ENCODE results near the gene CACFD1. TPM values are rescaled to one million over a fixed set of nuclear protein-coding genes. Genes with fewer than 3 reads are reported as not detected.

Gene CACFD1
- polyA plus RNA-seq, 1 donor from 2014 or later, result 75.4 TPM

DNA sequence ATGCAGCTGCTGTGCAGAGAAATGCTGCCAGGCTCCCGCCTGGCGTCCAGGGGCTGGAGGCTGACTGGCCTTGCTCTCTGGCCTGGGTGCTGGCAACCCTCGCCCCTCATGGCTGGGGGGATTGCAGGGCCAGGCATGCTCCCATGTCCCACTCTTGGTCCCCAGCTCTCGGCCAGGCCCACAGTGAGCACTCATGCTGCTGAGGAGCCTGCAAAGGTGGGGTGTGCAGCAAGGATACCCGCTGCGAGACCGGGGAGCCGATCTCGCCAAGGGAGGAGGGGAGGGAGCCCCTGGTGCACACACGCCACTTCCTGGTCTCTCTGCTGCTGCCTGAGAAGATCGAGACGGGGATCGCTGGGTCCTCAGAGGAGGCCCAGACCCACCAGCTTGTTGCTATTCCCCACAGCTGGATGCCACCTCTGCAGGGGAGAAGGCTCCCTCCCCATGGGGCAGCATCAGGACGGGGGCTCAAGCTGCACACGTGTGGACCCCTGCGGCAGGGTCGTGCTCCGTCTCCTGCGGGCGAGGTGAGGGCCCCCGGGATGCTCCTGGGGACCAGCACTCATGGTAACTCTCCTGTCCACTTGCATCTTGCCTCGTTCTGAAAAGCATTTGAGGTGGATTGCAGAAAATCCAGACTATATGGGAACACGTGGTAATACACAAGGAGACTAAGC is 14.3 kb upstream of the CACFD1 start:
- H3K9me3 ChIP-seq (ENCODE audit: low read length), result no peaks in the 10 kb centered on the region
- TF ChIP-seq, protein P1, sequence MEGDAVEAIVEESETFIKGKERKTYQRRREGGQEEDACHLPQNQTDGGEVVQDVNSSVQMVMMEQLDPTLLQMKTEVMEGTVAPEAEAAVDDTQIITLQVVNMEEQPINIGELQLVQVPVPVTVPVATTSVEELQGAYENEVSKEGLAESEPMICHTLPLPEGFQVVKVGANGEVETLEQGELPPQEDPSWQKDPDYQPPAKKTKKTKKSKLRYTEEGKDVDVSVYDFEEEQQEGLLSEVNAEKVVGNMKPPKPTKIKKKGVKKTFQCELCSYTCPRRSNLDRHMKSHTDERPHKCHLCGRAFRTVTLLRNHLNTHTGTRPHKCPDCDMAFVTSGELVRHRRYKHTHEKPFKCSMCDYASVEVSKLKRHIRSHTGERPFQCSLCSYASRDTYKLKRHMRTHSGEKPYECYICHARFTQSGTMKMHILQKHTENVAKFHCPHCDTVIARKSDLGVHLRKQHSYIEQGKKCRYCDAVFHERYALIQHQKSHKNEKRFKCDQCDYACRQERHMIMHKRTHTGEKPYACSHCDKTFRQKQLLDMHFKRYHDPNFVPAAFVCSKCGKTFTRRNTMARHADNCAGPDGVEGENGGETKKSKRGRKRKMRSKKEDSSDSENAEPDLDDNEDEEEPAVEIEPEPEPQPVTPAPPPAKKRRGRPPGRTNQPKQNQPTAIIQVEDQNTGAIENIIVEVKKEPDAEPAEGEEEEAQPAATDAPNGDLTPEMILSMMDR (IDR thresholded peaks at IDR 0.05; ENCODE audit: poor library complexity, severe bottlenecking), result no peak
- TF ChIP-seq POLR2AphosphoS5 (IDR thresholded peaks at IDR 0.05) (no peak), RAD21 (conservative IDR thresholded peaks at IDR 0.05) (no peak), MXI1 (conservative IDR thresholded peaks at IDR 0.05; ENCODE audit: poor library complexity, severe bottlenecking) (no peak), EP300 (conservative IDR thresholded peaks at IDR 0.05; ENCODE audit: poor library complexity, severe bottlenecking) (no peak), TAF1 (IDR thresholded peaks at IDR 0.05; ENCODE audit: low read depth) (no peak), SMC3 (conservative IDR thresholded peaks at IDR 0.05; ENCODE audit: poor library complexity) (no peak), EZH2 (IDR thresholded peaks at IDR 0.05; ENCODE audit: borderline replicate concordance, insufficient read depth, low read length, poor library complexity, severe bottlenecking) (no peak)
- TF ChIP-seq, protein P2, sequence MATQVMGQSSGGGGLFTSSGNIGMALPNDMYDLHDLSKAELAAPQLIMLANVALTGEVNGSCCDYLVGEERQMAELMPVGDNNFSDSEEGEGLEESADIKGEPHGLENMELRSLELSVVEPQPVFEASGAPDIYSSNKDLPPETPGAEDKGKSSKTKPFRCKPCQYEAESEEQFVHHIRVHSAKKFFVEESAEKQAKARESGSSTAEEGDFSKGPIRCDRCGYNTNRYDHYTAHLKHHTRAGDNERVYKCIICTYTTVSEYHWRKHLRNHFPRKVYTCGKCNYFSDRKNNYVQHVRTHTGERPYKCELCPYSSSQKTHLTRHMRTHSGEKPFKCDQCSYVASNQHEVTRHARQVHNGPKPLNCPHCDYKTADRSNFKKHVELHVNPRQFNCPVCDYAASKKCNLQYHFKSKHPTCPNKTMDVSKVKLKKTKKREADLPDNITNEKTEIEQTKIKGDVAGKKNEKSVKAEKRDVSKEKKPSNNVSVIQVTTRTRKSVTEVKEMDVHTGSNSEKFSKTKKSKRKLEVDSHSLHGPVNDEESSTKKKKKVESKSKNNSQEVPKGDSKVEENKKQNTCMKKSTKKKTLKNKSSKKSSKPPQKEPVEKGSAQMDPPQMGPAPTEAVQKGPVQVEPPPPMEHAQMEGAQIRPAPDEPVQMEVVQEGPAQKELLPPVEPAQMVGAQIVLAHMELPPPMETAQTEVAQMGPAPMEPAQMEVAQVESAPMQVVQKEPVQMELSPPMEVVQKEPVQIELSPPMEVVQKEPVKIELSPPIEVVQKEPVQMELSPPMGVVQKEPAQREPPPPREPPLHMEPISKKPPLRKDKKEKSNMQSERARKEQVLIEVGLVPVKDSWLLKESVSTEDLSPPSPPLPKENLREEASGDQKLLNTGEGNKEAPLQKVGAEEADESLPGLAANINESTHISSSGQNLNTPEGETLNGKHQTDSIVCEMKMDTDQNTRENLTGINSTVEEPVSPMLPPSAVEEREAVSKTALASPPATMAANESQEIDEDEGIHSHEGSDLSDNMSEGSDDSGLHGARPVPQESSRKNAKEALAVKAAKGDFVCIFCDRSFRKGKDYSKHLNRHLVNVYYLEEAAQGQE (IDR thresholded peaks at IDR 0.05; ENCODE audit: borderline replicate concordance), result no peak

DNA sequence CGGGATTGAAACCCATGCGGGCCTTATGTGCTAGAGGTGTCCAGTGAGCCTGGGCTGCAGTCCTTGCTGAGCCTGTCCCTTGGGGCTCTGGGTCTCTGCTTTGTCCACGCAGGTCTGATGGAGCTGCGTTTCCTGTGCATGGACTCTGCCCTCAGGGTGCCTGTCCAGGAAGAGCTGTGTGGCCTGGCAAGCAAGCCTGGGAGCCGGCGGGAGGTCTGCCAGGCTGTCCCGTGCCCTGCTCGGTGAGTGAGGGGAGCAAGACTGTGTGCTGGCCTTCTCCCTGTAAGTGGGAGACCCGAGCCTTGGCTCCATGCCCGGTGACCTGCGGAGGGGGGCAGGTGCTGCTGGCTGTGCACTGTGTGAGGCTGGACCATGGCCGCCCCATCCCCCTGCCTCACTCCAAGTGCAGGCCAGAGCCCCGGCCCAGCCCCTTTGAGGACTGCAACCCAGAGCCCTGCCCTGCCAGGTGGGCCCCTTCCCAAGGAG is 11.2 kb upstream of the CACFD1 start:
- no peaks in the 10 kb centered on the region for H3K36me3 ChIP-seq (ENCODE audit: insufficient read depth, low read length)
- TF ChIP-seq, protein P1 (IDR thresholded peaks at IDR 0.05; ENCODE audit: poor library complexity, severe bottlenecking), result no peak
- H3K79me2 ChIP-seq (replicated peaks; ENCODE audit: insufficient read depth, low read length), result no peaks in the 10 kb centered on the region
- no peak overlapping the region for H3K27ac ChIP-seq (ENCODE audit: low read length)
- H3K9ac ChIP-seq (ENCODE audit: low read length), result no peak overlapping the region
- H3F3A ChIP-seq (ENCODE audit: insufficient read depth, low read length, poor library complexity, severe bottlenecking), result no peaks in the 10 kb centered on the region
- no peaks in the 10 kb centered on the region for H3K9me3 ChIP-seq (ENCODE audit: low read length)
- H2AFZ ChIP-seq (ENCODE audit: low read depth, low read length), result no peak overlapping the region
- no peak overlapping the region for H3K4me3 ChIP-seq (ENCODE audit: low read length)
- no peaks in the 10 kb centered on the region for H3K9me2 ChIP-seq (ENCODE audit: insufficient read depth, low read length)
- no peaks in the 10 kb centered on the region for H3K27me3 ChIP-seq (ENCODE audit: insufficient read depth, low read depth, low read length)
- no peaks in the 10 kb centered on the region for H4K20me1 ChIP-seq (ENCODE audit: insufficient read depth)
- H3K4me2 ChIP-seq (ENCODE audit: low read length), result no peak overlapping the region

More for the DNA sequence above, 14.3 kb upstream of the CACFD1 start:
- H3K36me3 ChIP-seq (ENCODE audit: insufficient read depth, low read length), result no peaks in the 10 kb centered on the region
- no peak overlapping the region for H2AFZ ChIP-seq (ENCODE audit: low read depth, low read length)
- H3K27ac ChIP-seq (ENCODE audit: low read length), result no peak overlapping the region
- H3K4me3 ChIP-seq (ENCODE audit: low read length), result no peak overlapping the region
- H3K4me2 ChIP-seq (ENCODE audit: low read length), result no peak overlapping the region
- no peaks in the 10 kb centered on the region for H3F3A ChIP-seq (ENCODE audit: insufficient read depth, low read length, poor library complexity, severe bottlenecking)
- H4K20me1 ChIP-seq (ENCODE audit: insufficient read depth), result no peaks in the 10 kb centered on the region
- H3K9ac ChIP-seq (ENCODE audit: low read length), result no peak overlapping the region
- no peaks in the 10 kb centered on the region for H3K9me2 ChIP-seq (ENCODE audit: insufficient read depth, low read length)
- H3K79me2 ChIP-seq (replicated peaks; ENCODE audit: insufficient read depth, low read length), result no peaks in the 10 kb centered on the region
- no peaks in the 10 kb centered on the region for H3K27me3 ChIP-seq (ENCODE audit: insufficient read depth, low read depth, low read length)
